Spinal cord (tissue), 10 donors: ENCODE results near the gene CCDC69. TPM values are rescaled to one million over a fixed set of nuclear protein-coding genes. Genes with fewer than 3 reads are reported as not detected.

Experiments
- DNase-seq, 6 donors: peaks; one replicate each; pipeline versions ENCODE4 v3.0.0 to v3.0.0-alpha.2; 2013 to 2015; ENCODE audit warnings: low spot score in 6 of 6, low read depth in 4 of 6
- H3K27ac ChIP-seq: one replicate; pipeline ENCODE4 v1.5.1; 2013; ENCODE audit warnings: low read depth, low read length, control low read depth
- H3K27me3 ChIP-seq: one replicate; pipeline ENCODE4 v1.6.1; 2013; ENCODE audit warnings: low read length; ENCODE audit not compliant: control insufficient read depth, insufficient read depth
- H3K36me3 ChIP-seq: one replicate; pipeline ENCODE4 v1.6.1; 2013; ENCODE audit warnings: low read length; ENCODE audit not compliant: control insufficient read depth, insufficient read depth
- H3K4me1 ChIP-seq: one replicate; pipeline ENCODE4 v1.6.1; 2013; ENCODE audit warnings: low read length; ENCODE audit not compliant: control insufficient read depth, insufficient read depth
- H3K4me3 ChIP-seq: one replicate; pipeline ENCODE4 v1.5.1; 2013; ENCODE audit warnings: low read depth, low read length, control low read depth
- H3K9me3 ChIP-seq: one replicate; pipeline ENCODE4 v1.6.1; 2013; ENCODE audit warnings: low read length; ENCODE audit not compliant: control insufficient read depth, insufficient read depth
- WGBS: methylation state at CpG from one replicate; pipeline ENCODE4 v1.1.5; 2013; ENCODE audit warnings: missing lambda C conversion rate; ENCODE audit not compliant: insufficient coverage; 5-methylcytosine and 5-hydroxymethylcytosine counted together
- polyA plus RNA-seq, 2 donors: library from polyadenylated mRNA; unstranded; fragments of 120-200 nt; gene quantifications; one replicate each; pipeline ENCODE4 v1.2.1, GENCODE V29; 2013; ENCODE audit not compliant: insufficient read length in 2 of 2
- total RNA-seq, 2 donors: library from RNA; depleted of rRNA in 1 of 2; stranded (reverse); fragments of 120-200 nt in 1 of 2; fragments of >200 nt in 1 of 2; gene quantifications; one replicate each; pipeline versions ENCODE4 v1.2.3 to v1.2.4, GENCODE V29; 2013 to 2014
- donor health status: healthy.

Gene CCDC69
- total and polyA plus RNA-seq, 4 donors, result 2.4 to 7.1 (median 4.4) TPM

GRCh38 chr5:151158287-151158661, 65.6 kb downstream of the CCDC69 start:
- Histone ChIP-seq H3K27me3 (no peaks in the 10 kb centered on the region), H3K27ac (peak overlapping the region; percentile 84), H3K36me3 (peaks cover 5% of the 10 kb centered on the region), H3K9me3 (no peaks in the 10 kb centered on the region), H3K4me3 (peak overlapping the region; percentile 84), H3K4me1 (peaks cover 33% of the 10 kb centered on the region)
- DNase-seq, result no peak
- WGBS, result 10% methylated on average over 5 of the region's 6 CpGs

- peak in 4 of 6 donors; percentile 72 to 96 (median 89) for DNase-seq
- H3K36me3 ChIP-seq, result peaks cover 5% of the 10 kb centered on the region
- peak within 1 kb of the TSS; percentile 84 for H3K4me3 ChIP-seq
- H3K27ac ChIP-seq, result peak within 1 kb of the TSS; percentile 84
- peaks cover 36% of the 10 kb centered on the region for H3K4me1 ChIP-seq
- 1% methylated on average over 48 of the region's 60 CpGs for WGBS
- H3K9me3 ChIP-seq, result no peaks in the 10 kb centered on the region
- no peaks in the 10 kb centered on the region for H3K27me3 ChIP-seq
These were observed 66.2 kb downstream of the CCDC69 start, which contains the start of gene ANXA6 for GRCh38 chr5:151157426-151158286. ANXA6 (minus strand) TSS chr5:151157779; CDS start chr5:151147901, 9,878 bp downstream.

GRCh38 chr5:151156507-151157420, 67.1 kb downstream of the CCDC69 start:
- Histone ChIP-seq H3K4me3 (peak overlapping the region; percentile 84), H3K36me3 (peaks cover 5% of the 10 kb centered on the region), H3K9me3 (no peaks in the 10 kb centered on the region), H3K4me1 (peaks cover 39% of the 10 kb centered on the region), H3K27me3 (no peaks in the 10 kb centered on the region), H3K27ac (peak overlapping the region; percentile 82)
- 15% methylated on average over 19 of the region's 20 CpGs for WGBS
- peak in 2 of 6 donors; percentile 25 to 57 for DNase-seq

GRCh38 chr5:151155775-151156506, 68.0 kb downstream of the CCDC69 start:
- peak overlapping the region; percentile 84 for H3K4me3 ChIP-seq
- no peaks in the 10 kb centered on the region for H3K9me3 ChIP-seq
- 20% methylated on average over 8 of the region's 9 CpGs for WGBS
- no peaks in the 10 kb centered on the region for H3K27me3 ChIP-seq
- H3K36me3 ChIP-seq, result peaks cover 5% of the 10 kb centered on the region
- H3K4me1 ChIP-seq, result peaks cover 47% of the 10 kb centered on the region
- peak in 2 of 6 donors; percentile 67 to 85 for DNase-seq
- H3K27ac ChIP-seq, result peak overlapping the region; percentile 82

- Histone ChIP-seq H3K4me1 (peaks cover 55% of the 10 kb centered on the region), H3K9me3 (no peaks in the 10 kb centered on the region)
- WGBS, result no CpG with 5 or more reads among the region's 9 CpGs
These were observed 68.7 kb downstream of the CCDC69 start for GRCh38 chr5:151154931-151155774.

GRCh38 chr5:151153766-151154272, 70.1 kb downstream of the CCDC69 start:
- no peaks in the 10 kb centered on the region for H3K9me3 ChIP-seq
- H3K4me1 ChIP-seq, result peaks cover 61% of the 10 kb centered on the region
- H3K4me3 ChIP-seq, result no peak overlapping the region
- peaks cover 5% of the 10 kb centered on the region for H3K36me3 ChIP-seq
- WGBS, result no CpG with 5 or more reads among the region's 3 CpGs
- H3K27me3 ChIP-seq, result no peaks in the 10 kb centered on the region
- no peak for DNase-seq
- no peak overlapping the region for H3K27ac ChIP-seq

More at GRCh38 chr5:151154931-151155774, 68.7 kb downstream of the CCDC69 start:
- peaks cover 5% of the 10 kb centered on the region for H3K36me3 ChIP-seq
- DNase-seq, result no peak
- H3K4me3 ChIP-seq, result peak overlapping the region; percentile 84
- H3K27ac ChIP-seq, result peak overlapping the region; percentile 82
- no peaks in the 10 kb centered on the region for H3K27me3 ChIP-seq

- Histone ChIP-seq H3K27me3 (no peaks in the 10 kb centered on the region), H3K36me3 (peaks cover 7% of the 10 kb centered on the region), H3K27ac (no peak overlapping the region), H3K4me3 (no peak overlapping the region), H3K4me1 (peaks cover 60% of the 10 kb centered on the region), H3K9me3 (no peaks in the 10 kb centered on the region)
- DNase-seq, result no peak
- no CpG with 5 or more reads among the region's 3 CpGs for WGBS
These were observed 70.6 kb downstream of the CCDC69 start for GRCh38 chr5:151153300-151153699.

GRCh38 chr5:151151793-151152192, 72.1 kb downstream of the CCDC69 start:
- Histone ChIP-seq H3K27ac (peak overlapping the region; percentile 88), H3K4me3 (no peak overlapping the region), H3K9me3 (no peaks in the 10 kb centered on the region), H3K36me3 (peaks cover 19% of the 10 kb centered on the region), H3K27me3 (no peaks in the 10 kb centered on the region), H3K4me1 (peaks cover 50% of the 10 kb centered on the region)
- DNase-seq, result no peak
- WGBS, result 60% methylated on average over 2 of the region's 5 CpGs
